G401 (cell line): ENCODE data around the gene TEX12. TPM values are rescaled to one million over a fixed set of nuclear protein-coding genes. Genes with fewer than 3 reads are reported as not detected.
"Not testable (repeated sequence)": the region's sequence is repeated elsewhere in the genome, so short reads cannot be mapped to it uniquely, and the experiment has no call there.

Source experiments
- DNase-seq: peaks from one replicate; pipeline ENCODE4 v3.0.0-alpha.2; 2015; ENCODE audit warnings: low spot score
- in situ Hi-C: cut with HindIII; loops from 2 replicates; pipeline ENCODE4 v1.10.0; 2016; ENCODE audit warnings: low sequenced_read_pairs, mixed read lengths
- total RNA-seq: library from RNA; depleted of rRNA; stranded (reverse); fragments of >200 nt; shearing (Covaris generic); gene quantifications from 2 replicates; pipeline ENCODE4 v1.2.3, GENCODE V29; 2014; rRNA removed

TEX12 gene
- total RNA-seq, 1 experiment from 2014 or later = not detected

DNA sequence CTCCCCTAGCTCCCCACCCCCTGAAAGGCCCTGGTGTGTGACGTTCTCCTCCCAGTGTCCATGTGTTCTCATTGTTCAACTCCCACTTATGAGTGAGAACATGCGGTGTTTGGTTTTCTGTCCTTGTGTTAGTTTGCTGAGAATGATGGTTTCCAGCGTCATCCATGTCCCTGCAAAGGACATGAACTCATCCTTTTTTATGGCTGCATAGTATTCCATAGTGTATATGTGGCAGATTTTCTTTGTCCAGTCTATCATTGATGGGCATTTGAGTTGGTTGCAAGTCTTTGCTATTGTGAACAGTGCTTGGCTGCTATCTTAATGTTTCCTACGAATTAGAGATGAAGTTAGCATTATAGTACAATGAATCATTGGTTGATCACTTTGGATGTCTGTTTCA lies 31.9 kb downstream of the TEX12 start:
- in situ Hi-C loops, DNase-seq: not testable (repeated sequence)

DNA sequence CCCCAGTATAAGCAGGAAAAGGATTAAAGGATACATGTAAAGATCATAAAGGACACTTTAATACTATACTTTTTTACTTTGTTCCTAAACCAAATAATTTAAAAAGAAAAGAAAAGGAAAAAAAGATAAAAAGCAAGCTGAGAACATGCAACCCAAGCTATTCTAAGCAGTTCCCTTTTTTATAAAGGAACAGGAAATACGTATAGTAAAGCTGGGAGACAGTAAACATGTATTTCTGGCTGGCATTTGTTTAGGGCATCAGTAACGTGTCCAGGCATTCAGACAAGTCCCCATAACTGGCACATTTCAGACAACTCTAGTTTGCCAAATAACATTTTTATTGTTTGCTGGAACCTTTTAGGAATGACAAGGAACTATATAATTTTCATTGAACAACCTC lies 33.1 kb downstream of the TEX12 start:
- in situ Hi-C loops = no loop called here
- DNase-seq = no peak

DNA sequence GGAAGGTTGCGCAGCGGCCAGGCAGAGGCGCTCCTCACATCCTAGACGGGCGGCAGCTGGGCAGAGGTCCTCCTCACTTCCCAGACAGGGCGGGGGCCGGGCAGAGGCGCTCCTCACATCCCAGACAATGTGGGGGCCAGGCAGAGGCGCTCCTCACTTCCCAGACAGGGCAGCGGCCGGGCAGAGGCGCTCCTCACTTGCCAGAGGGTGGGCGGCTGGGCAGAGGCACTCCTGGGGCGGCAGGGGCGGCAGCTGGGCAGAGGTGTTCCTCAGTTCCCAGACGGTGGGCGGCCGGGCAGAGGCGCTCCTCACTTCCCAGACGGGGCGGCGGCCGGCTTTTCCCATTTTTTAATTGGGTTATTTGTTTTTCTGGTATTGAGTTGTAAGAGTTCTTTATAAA lies 38.9 kb downstream of the TEX12 start:
- no peak for DNase-seq
- in situ Hi-C loops = no loop called here

DNA sequence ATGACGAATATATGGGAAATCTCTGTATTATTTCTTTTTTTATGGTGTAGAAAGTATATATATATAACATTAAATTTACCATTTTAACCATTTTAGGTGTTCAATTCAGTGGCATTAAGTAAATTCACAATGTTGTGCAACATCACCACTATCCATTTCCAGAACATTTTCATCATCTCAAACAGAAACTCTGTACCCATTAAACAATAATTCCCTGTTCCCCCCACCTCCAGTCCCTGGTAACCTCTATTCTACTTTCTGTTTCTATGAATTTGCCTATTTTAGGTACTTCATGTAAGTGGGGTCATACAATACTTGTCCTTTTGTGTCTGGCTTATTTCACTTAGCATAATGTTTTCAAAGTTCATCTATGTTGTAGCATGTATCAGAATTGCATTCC lies 43.7 kb downstream of the TEX12 start:
- no peak for DNase-seq
- in situ Hi-C loops = no loop called here

DNA sequence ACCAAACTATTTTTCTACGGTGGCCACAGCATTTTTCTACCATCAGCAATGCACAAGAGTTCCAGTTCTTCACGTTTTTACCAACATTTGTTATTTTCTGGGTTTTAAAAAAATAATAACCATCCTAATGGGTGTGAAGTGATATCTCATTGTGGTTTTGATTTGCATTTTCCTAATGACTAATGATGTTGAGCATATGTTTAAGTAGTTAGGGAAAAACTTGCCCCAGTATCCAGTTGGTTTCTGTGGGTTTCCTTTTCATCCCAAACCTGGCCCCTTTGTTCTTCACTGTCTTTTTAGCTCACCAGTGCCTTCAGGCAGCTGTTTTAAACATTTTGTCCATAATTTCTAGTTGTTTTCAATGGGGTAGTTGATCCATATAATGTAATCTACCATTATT lies 44.4 kb downstream of the TEX12 start:
- DNase-seq = no peak
- in situ Hi-C loops = no loop called here

DNA sequence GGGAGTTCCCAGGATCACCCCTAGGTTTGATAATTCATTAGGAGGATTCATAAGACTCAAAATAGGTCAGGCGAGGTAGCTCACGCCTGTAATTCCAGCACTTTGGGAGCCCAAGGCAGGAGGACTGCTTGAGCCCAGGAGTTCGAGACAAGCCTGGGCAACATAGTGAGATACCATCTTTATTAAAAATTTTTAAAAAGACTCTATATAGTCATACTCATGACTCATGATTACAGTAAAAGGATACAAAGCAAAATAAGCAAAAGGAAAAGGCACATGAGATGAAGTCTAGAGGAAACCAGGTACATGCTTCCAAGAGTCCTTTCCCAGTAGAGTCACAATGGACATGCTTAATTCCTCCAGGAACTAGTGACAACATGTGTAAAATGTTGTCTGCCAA lies 45.1 kb downstream of the TEX12 start:
- DNase-seq = no peak
- in situ Hi-C loops = no loop called here

DNA sequence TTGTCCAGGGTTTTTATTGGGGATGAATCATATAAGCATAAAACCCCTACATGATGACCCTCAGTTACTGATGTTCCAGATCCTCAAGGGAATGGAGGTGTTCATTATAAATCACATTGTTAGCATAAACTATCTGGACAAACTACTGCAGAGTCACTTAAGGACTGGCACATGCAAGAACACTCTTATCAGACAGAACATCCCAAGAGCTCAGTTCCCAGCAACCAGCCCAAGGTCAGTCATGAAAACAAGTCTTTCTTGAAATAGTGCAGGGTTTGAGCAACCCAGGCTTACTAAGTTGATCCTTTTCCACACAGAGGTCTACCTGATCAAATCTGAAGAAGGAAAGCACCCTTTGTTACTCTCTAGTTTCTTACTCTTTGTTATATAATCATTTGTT lies 45.5 kb downstream of the TEX12 start:
- in situ Hi-C loops = no loop called here
- DNase-seq = no peak

DNA sequence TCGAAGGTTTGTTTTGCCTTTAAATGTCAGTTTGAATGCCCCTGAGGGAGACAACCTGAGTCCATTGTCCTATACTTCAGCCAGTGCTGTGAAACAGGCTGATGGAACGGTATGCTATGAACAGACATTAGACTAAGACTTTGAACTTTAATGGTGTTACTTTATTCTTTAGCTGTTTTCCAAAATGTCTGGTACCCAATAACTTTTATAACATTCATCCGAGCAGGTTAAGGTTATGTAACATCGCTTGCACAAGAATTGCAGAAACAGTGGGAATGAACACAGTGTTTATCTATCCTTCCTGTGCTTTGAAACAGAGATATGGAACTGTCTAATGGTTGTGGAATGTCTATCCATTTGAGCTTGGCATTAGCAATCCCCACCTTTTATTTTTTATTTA lies 46.6 kb downstream of the TEX12 start:
- in situ Hi-C loops = no loop called here
- DNase-seq = no peak

DNA sequence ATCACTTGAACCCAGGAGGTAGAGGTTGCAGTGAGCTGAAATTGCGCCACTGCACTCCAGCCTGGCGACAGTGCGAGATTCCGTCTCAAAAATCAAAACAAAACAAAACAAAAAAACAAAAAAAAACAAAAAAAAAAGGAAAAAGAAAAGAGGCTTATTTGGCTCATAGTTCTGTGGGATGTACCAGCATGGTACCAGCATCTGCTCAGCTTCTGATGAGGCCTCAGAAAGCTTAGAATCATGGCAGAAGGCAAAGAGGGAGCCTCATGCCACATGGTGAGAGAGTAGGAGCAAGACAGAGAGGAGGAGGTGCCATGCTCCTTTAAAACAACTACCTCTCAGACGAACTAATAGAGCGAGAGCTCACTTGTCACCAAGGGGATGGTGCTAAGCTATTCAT lies 48.4 kb downstream of the TEX12 start:
- in situ Hi-C loops = no loop called here
- DNase-seq = no peak

DNA sequence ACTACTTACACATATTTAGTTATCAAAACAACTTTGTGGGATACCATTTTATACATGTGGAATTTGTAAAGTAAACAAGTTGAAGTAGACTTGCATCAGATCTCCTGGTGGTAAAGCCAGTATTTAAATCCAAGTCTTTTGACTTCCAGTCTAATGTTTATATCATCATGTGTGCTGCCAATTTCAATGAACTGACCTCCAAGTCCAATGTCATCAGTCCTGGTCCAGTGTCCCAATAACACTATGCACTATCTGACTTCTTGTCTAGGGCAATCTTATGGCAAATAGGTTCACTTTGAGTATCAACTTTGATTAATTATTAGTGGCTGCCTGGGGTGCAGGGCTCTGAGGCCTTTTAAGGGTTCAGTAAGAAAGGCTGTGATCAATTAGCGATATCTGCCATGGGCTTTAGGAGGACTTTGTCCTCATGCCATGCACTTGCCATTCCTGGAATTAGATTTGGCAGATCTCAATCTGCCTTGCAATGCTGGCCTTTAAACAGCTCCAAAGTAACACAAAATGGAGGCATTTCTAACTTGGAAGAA lies 49.5 kb downstream of the TEX12 start:
- DNase-seq = no peak
- in situ Hi-C loops = no loop called here

DNA sequence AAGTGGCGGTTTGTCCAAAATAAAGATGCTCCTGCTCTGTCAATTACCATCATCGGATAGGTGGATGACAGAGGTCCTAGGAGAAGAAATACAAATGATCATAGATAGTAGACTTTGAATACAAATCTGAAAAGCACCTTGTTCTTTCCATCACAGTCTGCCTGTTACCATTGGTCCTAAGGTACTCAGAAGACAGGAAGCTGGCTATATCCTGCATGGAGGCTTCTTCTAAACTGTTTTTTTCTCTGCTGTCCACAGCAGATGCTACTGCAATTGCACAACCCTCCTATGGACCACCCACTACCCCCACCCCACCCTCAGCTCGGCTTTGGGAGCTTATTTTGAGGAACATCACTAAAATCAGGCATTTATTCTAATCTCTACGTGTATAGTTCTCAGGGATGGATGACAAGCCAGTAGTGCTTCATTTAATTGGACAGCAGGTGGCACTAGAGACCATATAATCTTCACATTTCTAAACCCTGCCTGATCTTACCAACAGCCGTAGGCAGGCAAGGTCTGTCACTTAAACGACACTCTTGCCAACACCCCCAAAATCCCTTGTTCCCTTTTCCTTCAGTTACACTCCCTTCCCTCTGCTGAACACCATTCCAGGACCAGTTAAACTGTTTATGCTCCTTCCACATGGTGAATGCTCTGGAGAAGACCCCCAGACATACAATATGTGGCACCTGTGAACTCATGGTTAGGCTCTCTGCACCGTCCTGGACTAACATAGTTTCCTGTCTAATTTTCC lies 52.5 kb downstream of the TEX12 start:
- in situ Hi-C loops = no loop called here
- DNase-seq = peak; percentile 90

DNA sequence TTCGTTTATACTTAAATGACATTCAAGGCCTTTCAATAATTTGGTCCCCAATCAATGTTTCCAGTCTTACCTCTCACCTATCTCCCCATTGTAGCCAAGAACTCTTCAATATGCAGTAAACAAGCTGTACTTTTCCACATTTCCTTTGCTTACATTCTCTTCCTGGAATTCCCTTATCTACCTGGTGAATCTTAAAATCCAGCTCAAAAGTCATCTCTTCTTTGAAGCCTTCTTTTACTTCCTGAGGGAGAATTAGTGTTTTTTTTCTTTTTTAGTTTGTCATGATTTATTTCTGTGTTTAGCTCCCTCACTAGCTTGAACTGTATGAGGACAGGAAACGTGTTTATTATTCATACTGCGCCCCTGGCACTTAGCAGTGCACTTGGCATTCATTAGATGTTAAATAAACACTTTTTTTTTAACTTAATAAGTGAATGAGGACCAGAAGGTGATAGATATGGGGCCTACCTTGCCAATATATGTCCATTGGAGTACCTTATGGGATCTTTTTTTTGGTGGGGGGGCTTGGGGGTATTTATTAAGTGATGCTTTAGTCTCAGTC lies 54.2 kb downstream of the TEX12 start:
- in situ Hi-C loops = no loop called here
- no peak for DNase-seq

Other genes starting within 250 kb of the TEX12 start
- 11.8 and 26.1 TPM in 2 replicates for gene C11orf52, start 248.5 kb upstream of the TEX12 start, total RNA-seq
- gene DIXDC1, start 230.0 kb upstream of the TEX12 start, total RNA-seq = 64.4 and 67.8 TPM in 2 replicates
- 70.0 and 71.5 TPM in 2 replicates for gene DLAT, start 142.0 kb upstream of the TEX12 start, total RNA-seq
- gene PIH1D2, start 93.4 kb upstream of the TEX12 start, total RNA-seq = 2.6 and 4.4 TPM in 2 replicates
- gene NKAPD1, start 93.1 kb upstream of the TEX12 start, total RNA-seq = 39.3 and 43.6 TPM in 2 replicates
- gene TIMM8B, start 80.6 kb upstream of the TEX12 start, total RNA-seq = 131 and 181 TPM in 2 replicates
- 206 and 219 TPM in 2 replicates for gene SDHD, start 80.5 kb upstream of the TEX12 start, total RNA-seq
- not detected in 2 replicates for gene IL18, start 3.3 kb upstream of the TEX12 start, total RNA-seq
- gene BCO2, start 8.1 kb downstream of the TEX12 start, total RNA-seq = 1.1 TPM in 1 of 2 replicates, not detected in the other
- gene PTS, start 59.1 kb downstream of the TEX12 start, total RNA-seq = 33.1 and 54.6 TPM in 2 replicates
- gene PLET1, start 93.5 kb downstream of the TEX12 start, total RNA-seq = not detected in 2 replicates